GM19099 (cell line): ENCODE measurements around the gene UBASH3A.

ENCODE experiments used
- POLR2A ChIP-seq: IDR thresholded peaks from 3 replicates; pipeline ENCODE4 v1.6.1; 2011; ENCODE audit warnings: low read depth; ENCODE audit not compliant: insufficient read length; ENCODE audit errors: extremely low read depth

The UBASH3A gene

GRCh38 chr21:42476388-42477331, 73.0 kb downstream of the UBASH3A start:
- TF ChIP-seq POLR2A, result no peak

GRCh38 chr21:42478504-42478903, 74.8 kb downstream of the UBASH3A start:
- no peak for TF ChIP-seq POLR2A

- TF ChIP-seq POLR2A, result no peak
Measured at GRCh38 chr21:42479582-42479981, 75.9 kb downstream of the UBASH3A start.

GRCh38 chr21:42480736-42481135, 77.0 kb downstream of the UBASH3A start:
- TF ChIP-seq POLR2A, result no peak

GRCh38 chr21:42481169-42481568, 77.5 kb downstream of the UBASH3A start:
- TF ChIP-seq POLR2A, result no peak

GRCh38 chr21:42484966-42485365, 81.3 kb downstream of the UBASH3A start:
- no peak for TF ChIP-seq POLR2A

GRCh38 chr21:42486072-42486471, 82.4 kb downstream of the UBASH3A start:
- no peak for TF ChIP-seq POLR2A

GRCh38 chr21:42486531-42486930, 82.8 kb downstream of the UBASH3A start:
- no peak for TF ChIP-seq POLR2A

GRCh38 chr21:42489006-42489563, 85.4 kb downstream of the UBASH3A start:
- TF ChIP-seq POLR2A, result no peak

GRCh38 chr21:42489991-42490390, 86.3 kb downstream of the UBASH3A start:
- TF ChIP-seq POLR2A, result no peak

- TF ChIP-seq POLR2A, result no peak
Measured at GRCh38 chr21:42490720-42491119, 87.0 kb downstream of the UBASH3A start.

GRCh38 chr21:42491328-42491727, 87.6 kb downstream of the UBASH3A start:
- no peak for TF ChIP-seq POLR2A

GRCh38 chr21:42492201-42492600, 88.5 kb downstream of the UBASH3A start:
- TF ChIP-seq POLR2A, result no peak

GRCh38 chr21:42493109-42494060, 89.7 kb downstream of the UBASH3A start:
- no peak for TF ChIP-seq POLR2A

GRCh38 chr21:42495027-42495426, 91.3 kb downstream of the UBASH3A start:
- no peak for TF ChIP-seq POLR2A
